Left ventricle myocardium inferior (tissue), 1 donor: ENCODE results near the gene INSYN1. TPM values are rescaled to one million over a fixed set of nuclear protein-coding genes. Genes with fewer than 3 reads are reported as not detected.

ENCODE experiments used
- DNase-seq: peaks from one replicate; pipeline ENCODE4 v3.0.0-alpha.2; 2020
- H3K27ac ChIP-seq: fragments of 200-600 bp; replicated peaks from 2 replicates; pipeline ENCODE4 v1.8.0; 2021
- H3K27me3 ChIP-seq: fragments of 200-600 bp; 2 replicates; pipeline ENCODE4 v1.8.0; 2021; ENCODE audit warnings: low read depth
- H3K36me3 ChIP-seq: fragments of 200-600 bp; 2 replicates; pipeline ENCODE4 v1.8.0; 2021
- H3K4me1 ChIP-seq: fragments of 200-600 bp; 2 replicates; pipeline ENCODE4 v1.8.0; 2021
- H3K4me3 ChIP-seq: fragments of 200-600 bp; 2 replicates; pipeline ENCODE4 v1.8.0; 2021; ENCODE audit warnings: mild to moderate bottlenecking, moderate library complexity
- H3K9me3 ChIP-seq: fragments of 200-600 bp; replicated peaks from 2 replicates; pipeline ENCODE4 v1.8.0; 2021
- intact Hi-C: fragments of 100-400 bp; cut with micrococcal nuclease; formaldehyde crosslinking; loops from one replicate; pipeline ENCODE4 v1.11.0; 2022
- total RNA-seq: library from RNA; stranded (reverse); fragmentation: NEBNext Ultra II Directional; extraction: Animal tissue kit (Norgen Biotek cat#: 25700); gene quantifications from one replicate; pipeline ENCODE4 v1.2.1, GENCODE V29; 2021
- TF ChIP-seq, protein P1 (sequence below): fragments of 200-600 bp; IDR thresholded peaks from 2 replicates; pipeline ENCODE4 v1.8.0; 2021; ENCODE audit warnings: antibody characterized with exemption, mild to moderate bottlenecking, borderline replicate concordance
- donor health status: DM: no; HTN: yes; CAD: no; lungs with severe emphysema.

The INSYN1 gene
- total RNA-seq, 1 donor from 2014 or later, result 121 TPM

DNA sequence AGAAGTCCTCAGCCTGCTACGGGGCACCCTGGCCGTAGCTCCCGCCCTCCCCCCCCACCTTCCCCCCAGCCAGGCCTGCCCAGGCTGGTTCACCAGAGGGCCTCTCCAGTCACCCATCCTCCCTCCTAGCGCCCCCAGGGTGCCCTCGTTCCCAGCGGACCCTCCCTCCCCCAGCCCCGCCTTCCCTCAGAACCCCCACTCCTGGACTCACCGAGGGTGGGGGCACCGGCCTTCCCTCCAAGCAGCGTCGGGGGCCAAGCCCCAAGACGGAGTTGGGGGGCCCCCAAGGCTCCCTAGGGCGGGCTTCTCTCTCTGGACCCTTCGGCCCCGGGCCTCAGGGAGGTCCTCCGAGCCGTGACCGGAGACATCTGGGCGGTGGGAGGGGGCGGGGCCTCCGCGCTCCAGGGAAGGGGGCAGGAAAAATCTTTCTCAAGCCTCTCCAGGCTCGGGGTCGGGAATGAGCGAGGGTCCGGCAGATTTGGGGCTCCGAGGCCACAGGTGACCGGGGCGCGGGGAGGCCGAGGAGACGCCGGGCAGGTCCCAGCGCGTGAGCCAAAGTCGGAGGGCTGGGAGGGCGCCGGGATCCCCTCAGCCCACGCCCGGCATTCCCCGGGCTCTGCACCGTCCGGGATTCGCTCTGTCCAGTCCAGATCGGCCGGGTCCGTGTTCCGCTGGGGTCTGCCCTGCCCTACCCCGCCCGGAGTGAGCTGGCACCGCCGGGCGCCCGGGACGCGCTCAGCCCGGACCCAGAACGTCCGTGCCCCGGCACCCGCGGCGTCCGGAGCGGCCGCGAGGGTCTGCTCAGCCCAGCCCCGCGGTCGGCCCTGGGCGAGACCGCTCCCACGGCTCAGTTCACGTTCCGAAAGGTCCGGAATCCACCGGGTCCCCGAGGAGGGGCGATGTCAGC, 999 bp downstream of the INSYN1 start:
- intact Hi-C loops, result no loop called here
- TF ChIP-seq, protein P1, sequence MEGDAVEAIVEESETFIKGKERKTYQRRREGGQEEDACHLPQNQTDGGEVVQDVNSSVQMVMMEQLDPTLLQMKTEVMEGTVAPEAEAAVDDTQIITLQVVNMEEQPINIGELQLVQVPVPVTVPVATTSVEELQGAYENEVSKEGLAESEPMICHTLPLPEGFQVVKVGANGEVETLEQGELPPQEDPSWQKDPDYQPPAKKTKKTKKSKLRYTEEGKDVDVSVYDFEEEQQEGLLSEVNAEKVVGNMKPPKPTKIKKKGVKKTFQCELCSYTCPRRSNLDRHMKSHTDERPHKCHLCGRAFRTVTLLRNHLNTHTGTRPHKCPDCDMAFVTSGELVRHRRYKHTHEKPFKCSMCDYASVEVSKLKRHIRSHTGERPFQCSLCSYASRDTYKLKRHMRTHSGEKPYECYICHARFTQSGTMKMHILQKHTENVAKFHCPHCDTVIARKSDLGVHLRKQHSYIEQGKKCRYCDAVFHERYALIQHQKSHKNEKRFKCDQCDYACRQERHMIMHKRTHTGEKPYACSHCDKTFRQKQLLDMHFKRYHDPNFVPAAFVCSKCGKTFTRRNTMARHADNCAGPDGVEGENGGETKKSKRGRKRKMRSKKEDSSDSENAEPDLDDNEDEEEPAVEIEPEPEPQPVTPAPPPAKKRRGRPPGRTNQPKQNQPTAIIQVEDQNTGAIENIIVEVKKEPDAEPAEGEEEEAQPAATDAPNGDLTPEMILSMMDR, result no peak
- peaks cover 49% of the 10 kb centered on the region for H3K27me3 ChIP-seq
- H3K4me3 ChIP-seq, result peak overlapping the region; percentile 81
- DNase-seq, result no peak
- H3K9me3 ChIP-seq, result no peaks in the 10 kb centered on the region
- H3K36me3 ChIP-seq, result no peaks in the 10 kb centered on the region
- peaks cover 42% of the 10 kb centered on the region for H3K4me1 ChIP-seq
- peak overlapping the region; percentile 78 for H3K27ac ChIP-seq

DNA sequence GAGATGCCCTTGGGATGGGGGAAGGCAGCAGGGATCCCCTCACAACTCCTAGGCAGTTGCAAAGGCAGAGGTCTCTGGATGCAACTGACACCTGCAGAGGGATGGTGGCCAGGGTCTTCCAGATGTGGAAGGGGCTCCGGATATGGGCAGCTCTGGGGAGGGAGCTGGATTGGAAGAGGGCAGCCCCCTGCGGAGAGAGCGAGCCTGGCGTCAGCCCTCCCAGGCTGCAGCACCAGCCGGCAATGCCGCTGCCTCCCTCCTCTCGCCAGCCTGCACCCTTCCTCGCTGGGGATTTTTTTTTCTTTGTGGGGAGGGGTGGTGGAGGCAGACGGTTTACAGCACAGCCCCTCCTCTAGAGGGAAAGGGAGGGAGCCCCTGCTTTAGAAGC, 1.6 kb downstream of the INSYN1 start:
- intact Hi-C loops, result no loop called here
- H3K4me3 ChIP-seq, result peak overlapping the region; percentile 81
- H3K27me3 ChIP-seq, result peaks cover 46% of the 10 kb centered on the region
- TF ChIP-seq, protein P1, result no peak
- DNase-seq, result no peak
- no peaks in the 10 kb centered on the region for H3K9me3 ChIP-seq
- peaks cover 49% of the 10 kb centered on the region for H3K4me1 ChIP-seq
- no peaks in the 10 kb centered on the region for H3K36me3 ChIP-seq
- peak overlapping the region; percentile 78 for H3K27ac ChIP-seq

DNA sequence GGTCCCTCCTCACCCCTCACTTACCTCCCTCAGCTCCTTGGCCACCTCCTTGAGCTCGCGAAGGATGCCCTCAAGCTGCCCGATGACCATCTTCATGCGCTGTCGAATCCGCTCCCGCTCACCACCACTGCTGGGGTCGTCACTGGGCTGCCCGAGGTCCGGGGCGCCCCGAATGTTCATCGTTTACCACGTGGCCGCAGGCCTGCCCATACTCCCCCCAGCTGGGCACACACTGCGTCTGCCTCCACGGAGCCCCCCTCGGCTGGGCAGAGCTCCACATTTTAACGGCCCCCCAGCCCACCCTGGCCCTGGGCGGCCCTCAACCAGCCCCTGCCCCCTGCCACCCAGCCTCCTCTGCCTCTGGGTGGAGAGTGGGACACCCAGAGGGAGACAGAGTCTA, 2.2 kb downstream of the INSYN1 start:
- intact Hi-C loops, result no loop called here
- no peak overlapping the region for H3K27ac ChIP-seq
- no peak for DNase-seq
- no peaks in the 10 kb centered on the region for H3K36me3 ChIP-seq
- peaks cover 46% of the 10 kb centered on the region for H3K27me3 ChIP-seq
- no peaks in the 10 kb centered on the region for H3K9me3 ChIP-seq
- H3K4me3 ChIP-seq, result peak overlapping the region; percentile 81
- peaks cover 50% of the 10 kb centered on the region for H3K4me1 ChIP-seq
- TF ChIP-seq, protein P1, result no peak

DNA sequence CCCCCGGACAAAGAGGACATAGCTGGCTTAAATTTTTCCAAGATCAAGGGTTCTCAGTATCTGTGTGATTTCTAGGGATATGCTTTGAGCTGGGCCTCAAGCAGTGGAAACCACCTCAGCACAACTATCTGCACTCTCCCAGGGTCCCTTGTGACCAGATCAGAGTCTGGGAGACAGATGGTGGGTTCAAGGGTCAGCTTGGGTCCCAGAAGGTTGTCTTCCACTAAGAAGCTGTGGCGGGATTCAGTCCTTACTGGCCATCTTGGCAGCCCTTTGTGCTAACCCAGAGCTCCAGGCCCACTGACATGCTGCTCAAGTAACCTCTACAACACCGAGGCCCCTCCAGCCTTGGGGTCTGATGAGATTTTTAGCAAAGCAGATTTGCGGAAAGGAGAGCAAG, 2.7 kb downstream of the INSYN1 start:
- Histone ChIP-seq H3K27ac (no peak overlapping the region), H3K36me3 (no peaks in the 10 kb centered on the region), H3K4me1 (peaks cover 50% of the 10 kb centered on the region), H3K4me3 (peak overlapping the region; percentile 81), H3K9me3 (no peaks in the 10 kb centered on the region), H3K27me3 (peaks cover 46% of the 10 kb centered on the region)
- no peak for DNase-seq
- TF ChIP-seq, protein P1, result no peak
- intact Hi-C loops, result no loop called here

DNA sequence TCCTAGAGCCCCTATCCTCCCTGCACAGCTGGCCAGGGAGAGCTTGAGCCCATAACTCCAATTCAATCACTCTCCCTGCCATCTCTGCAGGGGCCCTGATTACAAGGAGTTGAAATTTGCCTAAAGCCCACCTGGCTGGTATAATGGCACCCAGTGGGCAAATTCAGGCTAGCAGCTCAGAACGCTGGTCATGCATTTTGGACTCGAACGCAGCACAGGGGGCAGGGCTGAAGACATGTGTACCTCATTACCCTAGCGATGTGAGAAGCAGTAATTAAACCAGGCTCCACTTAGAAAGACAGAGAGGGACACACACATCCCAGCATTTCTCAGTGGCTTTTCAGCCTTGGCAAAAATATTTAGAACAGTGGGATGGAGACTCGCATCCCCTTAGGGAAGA, 3.2 kb downstream of the INSYN1 start:
- TF ChIP-seq, protein P1, result no peak
- no peak overlapping the region for H3K27ac ChIP-seq
- H3K36me3 ChIP-seq, result no peaks in the 10 kb centered on the region
- H3K27me3 ChIP-seq, result peaks cover 46% of the 10 kb centered on the region
- intact Hi-C loops, result no loop called here
- peaks cover 50% of the 10 kb centered on the region for H3K4me1 ChIP-seq
- no peak overlapping the region for H3K4me3 ChIP-seq
- no peak for DNase-seq
- no peaks in the 10 kb centered on the region for H3K9me3 ChIP-seq
